GM12878 (cell line): ENCODE measurements around the gene GPR78. TPM values are rescaled to one million over a fixed set of nuclear protein-coding genes. Genes with fewer than 3 reads are reported as not detected.

ENCODE experiments used
- ATAC-seq: fragments of 200-7000 bp; cut with Tn5 transposase; 3 replicates; pipeline ENCODE4 v1.9.1; 2020; ENCODE audit warnings: mild to moderate bottlenecking, moderate library complexity
- Bru-seq: library from RNA; stranded (reverse); fragments of 400-500 nt; gene quantifications from one replicate; lab custom pipeline; 2021; lab: Mats Ljungman, UMichigan
- BruChase-seq, 2 experiments: library from RNA; stranded (reverse); fragments of 400-500 nt; gene quantifications; one replicate each; lab custom pipeline; 2021; lab: Mats Ljungman, UMichigan
- BruUV-seq: library from RNA; stranded (reverse); fragments of 400-500 nt; replicated peaks from 2 replicates; lab custom pipeline; 2021; lab: Mats Ljungman, UMichigan
- CTCF ChIA-PET: fragments of 300-600 bp; sonication (Branson Sonifier 250); formaldehyde crosslinking; extraction: SDS; loops from one replicate; lab custom pipeline; 2021; ENCODE audit warnings: inconsistent platforms; lab: Yijun Ruan, JAX
- POLR2A ChIA-PET: fragments of 350-600 bp; formaldehyde crosslinking; extraction: SDS; loops from one replicate; lab custom pipeline; 2021; ENCODE audit warnings: inconsistent platforms; lab: Charles Lee
- RAD21 ChIA-PET: fragments of 300-600 bp; sonication (Branson Sonifier 250); formaldehyde crosslinking; loops from one replicate; lab custom pipeline; 2023; ENCODE audit warnings: antibody characterized with exemption; ENCODE audit not compliant: unreplicated experiment; lab: Charles Lee
- SMC1A ChIA-PET: fragments of 300-600 bp; sonication (Branson Sonifier 250); formaldehyde crosslinking; loops from one replicate; lab custom pipeline; 2023; ENCODE audit not compliant: unreplicated experiment, uncharacterized antibody; lab: Charles Lee
- DNase-seq: peaks from one replicate; pipeline ENCODE4 v3.0.0-alpha.2; 2011; ENCODE audit warnings: low read depth, low spot score
- FAIRE-seq: peaks from 3 replicates; lab custom pipeline; 2011; peaks lifted over from hg19 to GRCh38; lab: Jason Lieb, UNC
- H2AFZ ChIP-seq: 2 replicates; pipeline ENCODE4 v1.6.0; 2011; ENCODE audit warnings: low read depth, low read length, control low read depth; ENCODE audit not compliant: control insufficient read depth
- H3K27ac ChIP-seq: 2 replicates; pipeline ENCODE4 v1.5.1; 2011; ENCODE audit warnings: control low read depth; ENCODE audit not compliant: control insufficient read depth, insufficient read depth
- H3K27me3 ChIP-seq, 2 experiments: replicated peaks in 1 of 2; 2 replicates each; pipeline versions ENCODE4 v1.6.0 to v1.6.1; 2011; ENCODE audit warnings: low read length in 1 of 2; ENCODE audit not compliant: control insufficient read depth in 2 of 2, insufficient read depth in 2 of 2
- H3K36me3 ChIP-seq, 2 experiments: 2 replicates each; pipeline ENCODE4 v1.5.1; 2011; ENCODE audit warnings: low read length in 1 of 2; ENCODE audit not compliant: control insufficient read depth in 2 of 2, insufficient read depth in 2 of 2
- H3K4me1 ChIP-seq: 2 replicates; pipeline ENCODE4 v1.6.1; 2011; ENCODE audit warnings: mild to moderate bottlenecking, low read length, moderate library complexity, mixed read lengths; ENCODE audit not compliant: control insufficient read depth, insufficient read depth
- H3K4me2 ChIP-seq: 2 replicates; pipeline ENCODE4 v1.6.0; 2011; ENCODE audit warnings: control low read depth; ENCODE audit not compliant: control insufficient read depth, insufficient read depth
- H3K4me3 ChIP-seq: fragments of 200-600 bp; sonication (generic); 2 replicates; pipeline ENCODE4 v1.5.1; 2016
- H3K79me2 ChIP-seq: 2 replicates; pipeline ENCODE4 v1.6.0; 2011; ENCODE audit warnings: low read length; ENCODE audit not compliant: control insufficient read depth, insufficient read depth
- H3K9ac ChIP-seq: 2 replicates; pipeline ENCODE4 v1.8.0; 2011; ENCODE audit warnings: low read length, control low read depth, mixed read lengths; ENCODE audit not compliant: control insufficient read depth, insufficient read depth
- H3K9me3 ChIP-seq: replicated peaks from 3 replicates; pipeline ENCODE4 v1.5.1; 2011; ENCODE audit warnings: mild to moderate bottlenecking, low read length; ENCODE audit not compliant: control insufficient read depth, insufficient read depth
- H4K20me1 ChIP-seq: 2 replicates; pipeline ENCODE4 v1.6.0; 2011; ENCODE audit not compliant: control insufficient read depth, insufficient read depth
- BHLHE40 ChIP-seq, 2 experiments: fragments of 450-650 bp in 1 of 2; IDR thresholded peaks; 2 replicates each; pipeline ENCODE4 v1.6.1; 2011 to 2017; ENCODE audit warnings: low read depth in 2 of 2, borderline replicate concordance in 1 of 2, improper control_type of control experiment in 1 of 2, low read length in 1 of 2, mild to moderate bottlenecking in 1 of 2
- CREM ChIP-seq: IDR thresholded peaks from 2 replicates; pipeline ENCODE4 v1.6.1; 2014; ENCODE audit warnings: antibody characterized with exemption, low read depth
- IKZF2 ChIP-seq, 2 experiments: fragments of 450-650 bp; IDR thresholded peaks; 2 replicates each; pipeline ENCODE4 v1.6.1; 2017; ENCODE audit warnings: mild to moderate bottlenecking in 2 of 2, moderate library complexity in 2 of 2
- PBX3 ChIP-seq: IDR thresholded peaks from 2 replicates; pipeline ENCODE4 v1.6.1; 2011; ENCODE audit warnings: mild to moderate bottlenecking, low read depth, low read length, moderate library complexity; ENCODE audit not compliant: insufficient replicate concordance
- REST ChIP-seq: IDR thresholded peaks from 2 replicates; pipeline ENCODE4 v1.6.1; 2012; ENCODE audit warnings: mild to moderate bottlenecking, low read depth, low read length
- SIX5 ChIP-seq: IDR thresholded peaks from 2 replicates; pipeline ENCODE4 v1.6.1; 2011; ENCODE audit warnings: mild to moderate bottlenecking, low read depth, low read length, moderate library complexity; ENCODE audit not compliant: severe bottlenecking
- ZNF24 ChIP-seq: fragments of 450-650 bp; IDR thresholded peaks from 2 replicates; pipeline ENCODE4 v1.6.1; 2017; ENCODE audit warnings: antibody characterized with exemption, mild to moderate bottlenecking
- WGBS: methylation state at CpG from one replicate; pipeline ENCODE4 v1.1.6; 2016; ENCODE audit warnings: low lambda C conversion rate; ENCODE audit not compliant: insufficient replicate concordance, insufficient coverage; ENCODE audit errors: missing lambda C conversion rate; 5-methylcytosine and 5-hydroxymethylcytosine counted together
- in situ Hi-C: fragments of 300-500 bp; cut with MboI; formaldehyde crosslinking; loops from 9 replicates; pipeline ENCODE4 v1.14.3; 2018; ENCODE audit warnings: mixed read lengths
- intact Hi-C: fragments of 100-400 bp; cut with micrococcal nuclease; formaldehyde crosslinking; loops from one replicate; pipeline ENCODE4 v1.14.2; 2022; ENCODE audit not compliant: unreplicated experiment
- long read RNA-seq, 2 experiments: library from polyadenylated mRNA; unstranded; transcript quantifications; one replicate each; pipeline ENCODE4 v2.0.0, GENCODE V29; 2019 to 2020
- polyA minus RNA-seq, 3 experiments: library from RNA; depleted of rRNA, polyadenylated mRNA; stranded (reverse); fragments of >200 nt; gene quantifications; 2 replicates each; pipeline ENCODE4 v1.2.3, GENCODE V29; 2011
- polyA plus RNA-seq, 11 experiments: library from polyadenylated mRNA; depleted of rRNA in 4 of 11; unstranded in 6 of 11; stranded (reverse) in 5 of 11; fragments of >200 nt; fragmentation: Nextera tagmentation in 4 of 11; fragmentation: Illumina TruSeq in 1 of 11; extraction: Ambion mirVana in 4 of 11; extraction: Trizol in 1 of 11; gene quantifications; 1 replicate in 1 of 11; 2 replicates in 10 of 11; pipeline versions ENCODE4 v1.2.1 to v1.2.3, GENCODE V29; 2011 to 2016; ENCODE audit warnings: inconsistent platforms in 2 of 11, missing spikeins in 2 of 11, low read depth in 1 of 11
- total RNA-seq, 4 experiments: library from RNA; depleted of rRNA in 3 of 4; stranded (reverse); fragments of >200 nt in 3 of 4; fragmentation: Illumina TruSeq in 1 of 4; extraction: Trizol in 1 of 4; gene quantifications; 2 replicates each; pipeline versions ENCODE4 v1.2.1 to v1.2.3, GENCODE V29; 2013 to 2021

The GPR78 gene
- total RNA-seq (2013; cell fraction: nucleolus; rRNA removed), result 0.15 TPM in 1 of 2 replicates, not detected in the other
- not detected in 2 replicates for total RNA-seq (2014; rRNA removed)
- not detected in 2 replicates for total RNA-seq (2014; rRNA removed; fragmentation: Illumina TruSeq; extraction: Trizol)
- total RNA-seq (2021), result not detected in 2 replicates
- not detected for polyA plus RNA-seq (2011; ENCODE audit: low read depth)
- polyA plus RNA-seq (2011; rRNA removed), result not detected in 2 replicates
- not detected in 2 replicates for polyA plus RNA-seq (2011; cell fraction: cytosol; rRNA removed)
- polyA plus RNA-seq (2011; cell fraction: nucleus; rRNA removed), result not detected in 2 replicates
- not detected in 2 replicates for polyA plus RNA-seq (2012)
- 0.03 TPM in 1 of 2 replicates, not detected in the other for polyA plus RNA-seq (2014; fragmentation: Illumina TruSeq; extraction: Trizol)
- not detected for polyA plus RNA-seq (2014; fragmentation: Nextera tagmentation; extraction: Ambion mirVana)
- not detected in 2 replicates for polyA plus RNA-seq (2014; rRNA removed)
- polyA plus RNA-seq (2016; fragmentation: Nextera tagmentation; extraction: Ambion mirVana), result not detected
- not detected in 2 replicates for polyA minus RNA-seq (2011; rRNA and poly(A)+ RNA removed)
- not detected in 2 replicates for polyA minus RNA-seq (2011; cell fraction: cytosol; rRNA and poly(A)+ RNA removed)
- not detected in 2 replicates for polyA minus RNA-seq (2011; cell fraction: nucleus; rRNA and poly(A)+ RNA removed)
- Bru-seq, nascent RNA, result percentile 10 among the genes with signal in this experiment
- percentile 11 among the genes with signal in this experiment for BruChase-seq, experiment 1, labeled RNA remaining after a 6-hour chase
- percentile 10 among the genes with signal in this experiment for BruChase-seq, experiment 2, labeled RNA remaining after a 2-hour chase
- long read RNA-seq, experiment 1, result 0 reads
- long read RNA-seq, experiment 2, result 0 reads

- FAIRE-seq, result no peak
- Histone ChIP-seq H3K9ac (no peak within 1 kb of the TSS), H3K36me3 (no peaks in the 10 kb centered on the region), H3K4me2 (no peak within 1 kb of the TSS), H4K20me1 (no peaks in the 10 kb centered on the region), H3K27me3 (no peaks in the 10 kb centered on the region), H2AFZ (no peak within 1 kb of the TSS), H3K79me2 (no peaks in the 10 kb centered on the region), H3K9me3 (no peaks in the 10 kb centered on the region), H3K4me1 (no peaks in the 10 kb centered on the region), H3K4me3 (no peak within 1 kb of the TSS), H3K27ac (no peak within 1 kb of the TSS)
- no TSS peak for BruUV-seq
- POLR2A ChIA-PET, result no interaction called here
- peak; percentile 72 for ATAC-seq
- SMC1A ChIA-PET, result no interaction called here
- RAD21 ChIA-PET, result no interaction called here
- in situ Hi-C loops, result no loop called here
- CTCF ChIA-PET, result no interaction called here
- no peak for DNase-seq
- TF ChIP-seq PBX3, result no peak
- no peak for TF ChIP-seq SIX5
- TF ChIP-seq IKZF2 (IDR thresholded peaks at IDR 0.05), result no peak
- TF ChIP-seq ZNF24, result no peak
- no peak for TF ChIP-seq CREM
- peak; percentile 93 for TF ChIP-seq REST
- TF ChIP-seq BHLHE40 (IDR thresholded peaks at IDR 0.05; ENCODE audit: borderline replicate concordance in 1 of 2, low read depth in 2 of 2, low read length in 1 of 2), result no peak
- TF ChIP-seq, all 136 proteins: peak for 1
- 34% methylated on average over 60 of the region's 63 CpGs for WGBS
- intact Hi-C loops, result no loop called here
These were observed at the start of gene GPR78 for GRCh38 chr4:8580321-8581093. Gene GPR78 (plus strand): TSS chr4:8580392. CDS start chr4:8580983, 591 bp downstream.
